Activated T-cell treated with anti-CD3 and anti-CD28 coated beads for 48 hours (primary cell): ENCODE results near the gene RSPO4.
"Not testable (repeated sequence)": the region's sequence is repeated elsewhere in the genome, so short reads cannot be mapped to it uniquely, and the experiment has no call there.

Experiments used
- DNase-seq: peaks from one replicate; pipeline ENCODE4 v3.0.0-alpha.2; 2020; ENCODE audit warnings: low read depth

The RSPO4 gene

GRCh38 chr20:1003920-1004697, 2.0 kb upstream of the RSPO4 start:
- DNase-seq, result no peak

GRCh38 chr20:1002682-1003561, 811 bp upstream of the RSPO4 start:
- no peak for DNase-seq

GRCh38 chr20:1001116-1001515, 995 bp downstream of the RSPO4 start:
- no peak for DNase-seq

- no peak for DNase-seq
Observed at GRCh38 chr20:998231-998830, 3.8 kb downstream of the RSPO4 start.

- DNase-seq, result no peak
Observed at GRCh38 chr20:997486-997885, 4.6 kb downstream of the RSPO4 start.

- DNase-seq, result no peak
Observed at GRCh38 chr20:997016-997415, 5.1 kb downstream of the RSPO4 start.

GRCh38 chr20:995170-995569, 6.9 kb downstream of the RSPO4 start:
- no peak for DNase-seq

- no peak for DNase-seq
Observed at GRCh38 chr20:992801-993535, 9.1 kb downstream of the RSPO4 start.

- no peak for DNase-seq
Observed at GRCh38 chr20:991850-992249, 10.3 kb downstream of the RSPO4 start.

GRCh38 chr20:990293-990959, 11.7 kb downstream of the RSPO4 start:
- no peak for DNase-seq

- no peak for DNase-seq
Observed at GRCh38 chr20:988272-988671, 13.8 kb downstream of the RSPO4 start.

GRCh38 chr20:987677-988076, 14.4 kb downstream of the RSPO4 start:
- DNase-seq, result no peak

GRCh38 chr20:986733-987355, 15.3 kb downstream of the RSPO4 start:
- no peak for DNase-seq

- DNase-seq, result not testable (repeated sequence)
Observed at GRCh38 chr20:984994-985393, 17.1 kb downstream of the RSPO4 start.

- no peak for DNase-seq
Observed at GRCh38 chr20:982754-983153, 19.4 kb downstream of the RSPO4 start.

- DNase-seq, result no peak
Observed at GRCh38 chr20:977021-977420, 25.1 kb downstream of the RSPO4 start.

GRCh38 chr20:976033-976432, 26.1 kb downstream of the RSPO4 start:
- no peak for DNase-seq

GRCh38 chr20:973785-974194, 28.3 kb downstream of the RSPO4 start:
- DNase-seq, result peak; percentile 11

GRCh38 chr20:972256-972655, 29.9 kb downstream of the RSPO4 start:
- no peak for DNase-seq

- DNase-seq, result no peak
Observed at GRCh38 chr20:971346-971745, 30.8 kb downstream of the RSPO4 start.

GRCh38 chr20:969868-970267, 32.2 kb downstream of the RSPO4 start:
- no peak for DNase-seq
